H1 (cell line): ENCODE results near the gene MID1. TPM values are rescaled to one million over a fixed set of nuclear protein-coding genes. Genes with fewer than 3 reads are reported as not detected.

Experiments used
- CTCF ChIA-PET: fragments of 300-600 bp; sonication (Branson Sonifier 250); formaldehyde crosslinking; loops from one replicate; lab custom pipeline; 2021; ENCODE audit not compliant: partially characterized antibody; lab: Charles Lee
- POLR2A ChIA-PET: fragments of 300-600 bp; sonication (Branson Sonifier 250); formaldehyde crosslinking; loops from one replicate; lab custom pipeline; 2021; ENCODE audit warnings: inconsistent platforms; ENCODE audit not compliant: partially characterized antibody; lab: Charles Lee
- DNase-seq, 2 experiments: peaks; one replicate each; pipeline versions ENCODE4 v3.0.0 to v3.0.0-alpha.2; 2010 to 2022; ENCODE audit warnings: low spot score in 2 of 2, low read depth in 1 of 2, mixed read lengths in 1 of 2
- FAIRE-seq: peaks from 2 replicates; lab custom pipeline; 2011; peaks lifted over from hg19 to GRCh38; lab: Jason Lieb, UNC
- H2AFZ ChIP-seq: 2 replicates; pipeline ENCODE4 v1.8.1; 2012; ENCODE audit warnings: low read length, inconsistent platforms
- H2AK5ac ChIP-seq: 2 replicates; pipeline ENCODE4 v1.6.1; 2013; ENCODE audit warnings: low read depth, low read length
- H2BK120ac ChIP-seq: replicated peaks from 2 replicates; pipeline ENCODE3; 2013; ENCODE audit warnings: low read depth, low read length, inconsistent platforms
- H2BK12ac ChIP-seq: 2 replicates; pipeline ENCODE4 v1.6.1; 2013; ENCODE audit warnings: low read depth, low read length
- H2BK15ac ChIP-seq: 2 replicates; pipeline ENCODE4 v1.6.1; 2013; ENCODE audit warnings: low read length
- H2BK20ac ChIP-seq: 2 replicates; pipeline ENCODE4 v1.6.1; 2013; ENCODE audit warnings: low read length
- H2BK5ac ChIP-seq: 2 replicates; pipeline ENCODE4 v1.6.1; 2013; ENCODE audit warnings: low read depth, low read length
- H3K14ac ChIP-seq: 2 replicates; pipeline ENCODE4 v1.6.1; 2013; ENCODE audit warnings: inconsistent platforms; ENCODE audit not compliant: insufficient read length
- H3K18ac ChIP-seq: 2 replicates; pipeline ENCODE4 v1.6.1; 2013; ENCODE audit warnings: low read length; ENCODE audit errors: extremely low read depth
- H3K23ac ChIP-seq: 2 replicates; pipeline ENCODE4 v1.6.1; 2013; ENCODE audit warnings: inconsistent platforms; ENCODE audit not compliant: insufficient read length
- H3K23me2 ChIP-seq: 2 replicates; pipeline ENCODE4 v1.6.1; 2013; ENCODE audit warnings: low read depth, low read length
- H3K27ac ChIP-seq: 2 replicates; pipeline ENCODE4 v1.6.1; 2011; ENCODE audit warnings: low read depth, low read length, inconsistent platforms
- H3K27me3 ChIP-seq, 4 experiments: replicated peaks in 1 of 4; 1 replicate in 1 of 4; 2 replicates in 3 of 4; pipeline versions ENCODE4 v1.6.1 to v1.8.1; 2011 to 2013; ENCODE audit warnings: low read length in 3 of 4, mild to moderate bottlenecking in 3 of 4, inconsistent platforms in 2 of 4, mixed read lengths in 2 of 4, moderate library complexity in 1 of 4; ENCODE audit not compliant: control insufficient read depth in 3 of 4, insufficient read depth in 3 of 4; ENCODE audit errors: extremely low read depth in 1 of 4
- H3K36me3 ChIP-seq, 4 experiments: 2 replicates each; pipeline versions ENCODE4 v1.6.1 to v1.8.1; 2011 to 2013; ENCODE audit warnings: mild to moderate bottlenecking in 4 of 4, low read length in 3 of 4, moderate library complexity in 2 of 4, control low read depth in 1 of 4, inconsistent platforms in 1 of 4; ENCODE audit not compliant: insufficient read depth in 4 of 4, control insufficient read depth in 2 of 4
- H3K4ac ChIP-seq: replicated peaks from 2 replicates; pipeline ENCODE3; 2013; ENCODE audit warnings: low read length, low read depth, mixed read lengths, inconsistent platforms; ENCODE audit not compliant: insufficient read length
- H3K4me1 ChIP-seq, 4 experiments: replicated peaks in 1 of 4; 1 replicate in 1 of 4; 2 replicates in 3 of 4; pipeline versions ENCODE4 v1.6.1 to v1.8.1; 2011 to 2013; ENCODE audit warnings: low read length in 3 of 4, inconsistent platforms in 2 of 4, mixed read lengths in 1 of 4; ENCODE audit not compliant: insufficient read depth in 4 of 4, control insufficient read depth in 3 of 4
- H3K4me2 ChIP-seq, 2 experiments: 2 replicates each; pipeline versions ENCODE4 v1.6.1 to v1.8.1; 2011 to 2013; ENCODE audit warnings: low read depth in 2 of 2, low read length in 2 of 2, control low read depth in 1 of 2, inconsistent platforms in 1 of 2, mild to moderate bottlenecking in 1 of 2; ENCODE audit not compliant: insufficient read depth in 1 of 2
- H3K4me3 ChIP-seq, 4 experiments: fragments of 200-600, 300-600 bp in 1 of 4; sonication (generic), shearing (Covaris generic), sonication (Bioruptor Twin) in 1 of 4; 2 replicates each; pipeline versions ENCODE4 v1.5.1 to v1.8.1; 2011 to 2016; ENCODE audit warnings: low read length in 4 of 4, low read depth in 3 of 4, control low read depth in 2 of 4, inconsistent platforms in 2 of 4, mild to moderate bottlenecking in 2 of 4, mixed read lengths in 1 of 4, moderate library complexity in 1 of 4; ENCODE audit not compliant: insufficient read depth in 2 of 4; ENCODE audit errors: extremely low read depth in 1 of 4
- H3K56ac ChIP-seq: replicated peaks from 2 replicates; pipeline ENCODE3; 2013; ENCODE audit warnings: low read depth, mild to moderate bottlenecking, mixed read lengths, low read length, inconsistent platforms; ENCODE audit not compliant: insufficient read length
- H3K79me1 ChIP-seq: 2 replicates; pipeline ENCODE4 v1.6.1; 2013; ENCODE audit warnings: low read depth, low read length, control low read depth
- H3K79me2 ChIP-seq, 2 experiments: 2 replicates each; pipeline versions ENCODE4 v1.6.1 to v1.8.1; 2012 to 2013; ENCODE audit warnings: low read length in 2 of 2, mild to moderate bottlenecking in 2 of 2, inconsistent platforms in 1 of 2; ENCODE audit not compliant: insufficient read depth in 2 of 2, control insufficient read depth in 1 of 2
- H3K9ac ChIP-seq, 4 experiments: replicated peaks in 1 of 4; 1 replicate in 1 of 4; 2 replicates in 3 of 4; pipeline versions ENCODE4 v1.6.1 to v1.8.1; 2011 to 2013; ENCODE audit warnings: low read depth in 3 of 4, low read length in 3 of 4, control low read depth in 2 of 4, mild to moderate bottlenecking in 2 of 4, moderate library complexity in 2 of 4, inconsistent platforms in 1 of 4; ENCODE audit errors: extremely low read depth in 1 of 4
- H3K9me3 ChIP-seq, 2 experiments: 2 replicates each; pipeline versions ENCODE4 v1.6.1 to v1.8.1; 2012 to 2013; ENCODE audit warnings: mild to moderate bottlenecking in 2 of 2, moderate library complexity in 2 of 2, control low read depth in 1 of 2, inconsistent platforms in 1 of 2, low read depth in 1 of 2, low read length in 1 of 2, mixed read lengths in 1 of 2; ENCODE audit not compliant: insufficient read depth in 2 of 2
- H4K20me1 ChIP-seq, 2 experiments: replicated peaks in 1 of 2; 2 replicates each; pipeline versions ENCODE3 to v1.8.1; 2011 to 2013; ENCODE audit warnings: inconsistent platforms in 2 of 2, low read length in 2 of 2, mild to moderate bottlenecking in 1 of 2; ENCODE audit not compliant: insufficient read depth in 2 of 2, control insufficient read depth in 1 of 2
- H4K5ac ChIP-seq: 2 replicates; pipeline ENCODE4 v1.6.1; 2013; ENCODE audit warnings: low read length, low read depth, mixed read lengths, inconsistent platforms; ENCODE audit not compliant: insufficient read length
- H4K8ac ChIP-seq: 2 replicates; pipeline ENCODE4 v1.8.0; 2013; ENCODE audit warnings: mild to moderate bottlenecking, moderate library complexity, low read length, inconsistent platforms; ENCODE audit not compliant: insufficient read depth; ENCODE audit errors: extremely low read depth
- H4K91ac ChIP-seq: replicated peaks from 2 replicates; pipeline ENCODE3; 2013; ENCODE audit warnings: low read length, mixed read lengths, inconsistent platforms; ENCODE audit not compliant: insufficient read length
- CBX8 ChIP-seq: fragments of 300-800, 300-1000 bp; sonication (generic); IDR thresholded peaks from 2 replicates; pipeline ENCODE4 v1.7.1; 2016; ENCODE audit warnings: low read depth, low read length, borderline replicate concordance
- CEBPB ChIP-seq: IDR thresholded peaks from 2 replicates; pipeline ENCODE4 v1.6.1; 2012; ENCODE audit warnings: low read depth, low read length
- CHD1 ChIP-seq: IDR thresholded peaks from 2 replicates; pipeline ENCODE4 v1.6.1; 2012; ENCODE audit warnings: low read depth, low read length, improper control_type of control experiment
- CREB1 ChIP-seq: IDR thresholded peaks from 2 replicates; pipeline ENCODE4 v1.6.1; 2012; ENCODE audit warnings: inconsistent platforms
- EZH2 ChIP-seq: fragments of 200-600 bp; sonication (generic); IDR thresholded peaks from 2 replicates; pipeline ENCODE4 v1.7.1; 2012; ENCODE audit warnings: low read depth, mild to moderate bottlenecking, moderate library complexity, low read length, inconsistent platforms; ENCODE audit not compliant: severe bottlenecking
- HDAC6 ChIP-seq: IDR thresholded peaks from one replicate; pipeline ENCODE4 v1.7.1; 2012; ENCODE audit warnings: low read depth, mild to moderate bottlenecking, inconsistent platforms, low read length, moderate library complexity
- KDM1A ChIP-seq: fragments of 200-600, 300-600 bp; sonication (generic); IDR thresholded peaks from 2 replicates; pipeline ENCODE4 v1.7.1; 2016; ENCODE audit warnings: mild to moderate bottlenecking, low read length, borderline replicate concordance
- SAP30 ChIP-seq: fragments of 300-600 bp; sonication (generic); IDR thresholded peaks from 2 replicates; pipeline ENCODE4 v1.7.1; 2012; ENCODE audit warnings: low read length, moderate library complexity, mild to moderate bottlenecking, inconsistent platforms; ENCODE audit not compliant: insufficient read depth, insufficient replicate concordance
- SIX5 ChIP-seq: IDR thresholded peaks from 2 replicates; pipeline ENCODE4 v1.6.1; 2011; ENCODE audit warnings: mild to moderate bottlenecking, low read depth, low read length
- SP4 ChIP-seq: IDR thresholded peaks from 2 replicates; pipeline ENCODE4 v1.6.1; 2012; ENCODE audit warnings: low read length, inconsistent platforms
- WGBS, 2 experiments: shearing (Covaris generic) in 1 of 2; methylation state at CpG; one replicate each; pipeline versions ENCODE4 v1.1.6 to v1.1.7; 2013 to 2015; ENCODE audit warnings: low lambda C conversion rate in 2 of 2, mixed read lengths in 2 of 2, inconsistent platforms in 1 of 2, low coverage in 1 of 2, missing lambda C conversion rate in 1 of 2; ENCODE audit not compliant: insufficient replicate concordance in 2 of 2, insufficient coverage in 1 of 2, insufficient read length in 1 of 2; ENCODE audit errors: extremely low coverage in 1 of 2, missing lambda C conversion rate in 1 of 2; 5-methylcytosine and 5-hydroxymethylcytosine counted together
- polyA plus RNA-seq, 7 experiments: library from polyadenylated mRNA; depleted of rRNA in 3 of 7; stranded (reverse) in 5 of 7; unstranded in 2 of 7; fragments of >200 nt in 5 of 7; fragments of 200-250 nt in 2 of 7; gene quantifications; 1 replicate in 5 of 7; 2 replicates in 1 of 7; 4 replicates in 1 of 7; pipeline versions ENCODE4 v1.2.1 to v1.2.3, GENCODE V29; 2011 to 2013; ENCODE audit warnings: missing spikeins in 2 of 7, mixed read lengths in 2 of 7
- total RNA-seq: library from RNA; stranded (reverse); fragmentation: NEBNext Ultra II Directional; extraction: Animal tissue kit (Norgen Biotek cat#: 25700); gene quantifications from 2 replicates; pipeline ENCODE4 v1.2.1, GENCODE V29; 2021
- TF ChIP-seq, protein P1 (sequence below): IDR thresholded peaks from 2 replicates; pipeline ENCODE4 v1.6.1; 2011; ENCODE audit warnings: low read depth, mild to moderate bottlenecking, low read length; ENCODE audit not compliant: insufficient read depth

MID1 gene
- total and polyA plus RNA-seq, 2 of the 8 experiments (the other 6 are each of a cell fraction or from before 2014, with no cell fraction given) = 12.9 to 54.3 TPM

DNA sequence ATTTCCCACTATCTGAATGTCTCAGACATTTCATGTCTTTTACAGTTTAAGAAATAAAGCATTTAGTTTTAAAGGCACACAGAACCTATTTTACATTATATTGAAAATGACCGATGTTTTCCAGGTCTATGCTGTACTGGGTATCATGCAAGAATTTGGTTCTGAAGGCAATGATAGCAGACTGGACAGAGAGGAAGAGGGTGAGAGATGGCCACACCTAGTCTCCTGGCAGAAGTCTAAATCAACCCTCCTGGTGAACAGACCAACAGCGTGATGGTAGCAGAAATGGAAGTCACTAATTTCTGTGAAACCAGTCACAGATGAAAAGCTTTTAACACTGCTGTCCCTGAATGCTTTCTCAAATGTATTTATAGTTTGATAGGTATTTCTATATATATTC is 41.9 kb downstream of the MID1 start:
- 100% methylated on average over 1 of the region's 2 CpGs; no CpG with 5 or more reads in 1 of the 2 experiments for WGBS, 2 experiments
- H4K91ac ChIP-seq = no peak overlapping the region
- H3K4me1 ChIP-seq = peaks cover 0 to 9% (median 0%) of the 10 kb centered on the region in 4 experiments; a peak in 2 of 7 replicates
- no peak overlapping the region for H3K14ac ChIP-seq
- no peak overlapping the region for H3K27ac ChIP-seq
- no peak overlapping the region for H2BK12ac ChIP-seq
- no peak overlapping the region for H2AFZ ChIP-seq
- DNase-seq (no peak), FAIRE-seq (no peak)
- H2BK15ac ChIP-seq = no peak overlapping the region
- H3K9me3 ChIP-seq = peaks cover 0 to 2% of the 10 kb centered on the region in 2 experiments; a peak in 1 of 4 replicates
- H3K36me3 ChIP-seq = no peaks in the 10 kb centered on the region; a peak in 1 of 8 replicates
- ChIA-PET POLR2A (interaction anchor here (1.6 kb wide), 1 partner anchor 25 kb away, joined by 3 read pairs; no protein-coding TSS in a partner anchor), CTCF (no interaction called here)
- no peak overlapping the region for H2BK5ac ChIP-seq
- no peak overlapping the region for H3K18ac ChIP-seq
- H3K4me2 ChIP-seq = no peak overlapping the region
- no peak overlapping the region for H4K8ac ChIP-seq
- no peaks in the 10 kb centered on the region for H3K23me2 ChIP-seq
- H3K79me2 ChIP-seq = peaks cover 3 to 87% of the 10 kb centered on the region in 2 experiments; a peak in 3 of 4 replicates
- H3K4ac ChIP-seq = no peak overlapping the region
- H3K23ac ChIP-seq = no peak overlapping the region
- H2AK5ac ChIP-seq = no peak overlapping the region
- H3K27me3 ChIP-seq = no peaks in the 10 kb centered on the region
- H2BK120ac ChIP-seq = no peak overlapping the region
- H4K20me1 ChIP-seq = peaks cover 0 to 1% of the 10 kb centered on the region in 2 experiments
- H3K9ac ChIP-seq = no peak overlapping the region
- no peak for TF ChIP-seq SAP30
- no peak for TF ChIP-seq CHD1
- no peak for TF ChIP-seq CEBPB
- no peak for TF ChIP-seq HDAC6
- TF ChIP-seq SIX5 = no peak
- TF ChIP-seq, protein P1, sequence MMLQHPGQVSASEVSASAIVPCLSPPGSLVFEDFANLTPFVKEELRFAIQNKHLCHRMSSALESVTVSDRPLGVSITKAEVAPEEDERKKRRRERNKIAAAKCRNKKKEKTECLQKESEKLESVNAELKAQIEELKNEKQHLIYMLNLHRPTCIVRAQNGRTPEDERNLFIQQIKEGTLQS = no peak
- TF ChIP-seq EZH2 = no peak
- no peak for TF ChIP-seq CREB1
- TF ChIP-seq SP4 = no peak
- no peak for TF ChIP-seq CBX8
- no peak for TF ChIP-seq KDM1A
- H3K56ac ChIP-seq = no peak overlapping the region
- no peak overlapping the region for H4K5ac ChIP-seq
- no peak overlapping the region for H2BK20ac ChIP-seq
- no peaks in the 10 kb centered on the region; the same call in 1 of the 2 replicates for H3K79me1 ChIP-seq
- no peak overlapping the region for H3K4me3 ChIP-seq
